ENCODE data around the gene PDLIM4.

PDLIM4 gene

GRCh38 chr5:132257131-132258101 lies at the start of gene PDLIM4:
PDLIM4 (plus strand) TSS chr5:132257696; CDS start chr5:132257735, 39 bp downstream.
- DNase-seq (ENCODE audit: low read depth) = peak; percentile 28

DNA sequence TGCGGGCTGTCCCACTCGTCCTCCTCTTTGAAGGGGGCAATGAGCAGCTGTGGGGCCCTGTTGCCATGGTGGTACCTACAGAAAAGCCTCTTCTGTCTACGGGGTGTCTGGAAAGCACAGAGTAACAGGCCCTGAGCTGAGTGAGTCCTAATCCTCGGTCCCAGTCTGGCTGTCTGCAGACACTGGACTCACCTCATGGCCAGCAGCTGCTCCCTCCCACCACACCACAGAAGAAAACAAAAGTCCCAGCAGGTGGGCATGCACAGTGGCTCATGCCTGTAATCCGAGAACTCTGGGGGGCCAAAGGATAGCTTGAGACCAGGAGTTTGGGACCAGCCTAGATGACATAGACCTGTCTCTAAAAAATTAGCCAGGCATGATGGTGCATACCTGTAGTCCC lies 49.7 kb upstream of the PDLIM4 start:
- DNase-seq (ENCODE audit: low read depth) = no peak

GRCh38 chr5:132209131-132209530 lies 48.4 kb upstream of the PDLIM4 start:
- DNase-seq (ENCODE audit: low read depth) = no peak

- DNase-seq (ENCODE audit: low read depth) = no peak
Measured at GRCh38 chr5:132209901-132210545, 47.5 kb upstream of the PDLIM4 start.

DNA sequence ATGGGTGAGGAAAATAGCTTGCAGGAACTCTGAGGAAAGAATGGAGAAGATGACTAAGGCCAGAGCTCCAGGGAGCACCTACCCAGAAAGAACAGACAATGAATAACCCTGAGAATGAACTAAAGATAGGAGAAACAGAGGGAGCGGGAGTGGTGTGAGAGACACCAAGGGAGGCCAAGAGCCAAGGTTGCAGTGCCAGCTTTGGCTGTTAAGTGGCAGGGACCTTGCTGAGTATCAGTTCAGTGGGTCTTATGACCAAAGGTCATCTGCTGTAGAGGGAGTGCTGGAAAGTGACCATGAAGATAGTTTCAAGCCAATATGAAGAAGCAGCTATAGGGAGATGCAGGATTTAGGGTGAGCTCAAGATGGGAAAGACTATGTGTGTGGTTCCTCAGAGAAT lies 46.6 kb upstream of the PDLIM4 start:
- no peak for DNase-seq (ENCODE audit: low read depth)

GRCh38 chr5:132211787-132212186 lies 45.7 kb upstream of the PDLIM4 start:
- DNase-seq (ENCODE audit: low read depth) = no peak

DNA sequence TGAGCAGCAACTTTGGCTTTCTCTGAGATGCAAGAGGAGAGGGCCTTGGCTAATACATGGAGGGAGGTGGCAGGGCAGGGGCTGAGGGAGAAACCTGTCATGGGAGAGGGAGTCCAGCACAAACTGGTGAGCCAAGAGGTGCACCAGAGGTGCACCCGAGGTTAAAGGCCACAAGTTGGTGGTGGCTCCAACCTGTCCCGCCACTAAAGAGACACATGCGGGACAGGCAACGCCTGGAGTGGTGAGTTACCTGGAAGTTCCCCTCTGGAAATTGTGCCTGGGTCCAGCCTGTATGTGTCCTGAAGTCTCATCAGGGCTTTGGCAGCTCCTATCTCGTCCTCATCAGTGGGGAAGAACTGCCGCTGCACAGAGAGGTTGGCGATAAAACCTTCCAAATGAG lies 43.8 kb upstream of the PDLIM4 start:
- DNase-seq (ENCODE audit: low read depth) = no peak

DNA sequence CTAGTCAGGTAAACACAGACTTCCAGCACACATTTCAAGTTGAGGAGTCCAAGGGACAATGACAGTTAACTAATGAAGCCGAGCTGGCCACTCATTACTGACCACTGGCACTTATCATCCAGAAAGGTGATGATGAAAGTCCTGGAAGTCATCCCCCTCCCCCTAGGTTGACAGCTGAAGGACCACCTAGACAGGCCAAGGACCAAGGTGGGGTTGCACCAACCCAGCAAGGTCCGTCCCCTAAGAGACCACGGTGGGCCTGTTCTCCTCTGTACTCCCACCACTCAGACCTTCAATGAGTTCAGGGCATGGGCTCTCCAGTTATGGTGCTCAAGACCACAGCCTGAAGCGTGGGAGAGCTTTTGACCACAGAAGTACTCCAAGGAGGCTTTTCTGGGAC lies 43.0 kb upstream of the PDLIM4 start:
- no peak for DNase-seq (ENCODE audit: low read depth)

DNA sequence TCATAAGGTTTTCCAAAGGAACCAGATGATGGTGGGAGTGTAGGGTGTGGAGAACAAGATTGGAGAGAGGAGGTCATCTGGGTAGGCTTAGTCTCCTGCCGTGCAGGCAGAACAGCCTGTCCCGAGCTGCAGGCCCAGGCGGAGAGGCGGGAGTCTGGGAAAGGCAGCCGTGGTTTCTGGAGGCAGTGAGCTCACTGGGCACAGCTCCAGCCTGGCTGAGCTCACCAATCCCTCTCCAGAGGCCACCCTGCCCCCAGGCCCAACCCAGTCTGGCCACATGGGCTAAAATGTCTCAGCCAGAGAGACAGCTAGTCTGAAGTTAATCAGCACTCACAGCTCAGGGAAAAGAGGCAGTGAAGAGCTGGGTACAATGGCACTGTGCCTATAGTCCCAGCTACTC lies 42.2 kb upstream of the PDLIM4 start:
- DNase-seq (ENCODE audit: low read depth) = peak; percentile 96

DNA sequence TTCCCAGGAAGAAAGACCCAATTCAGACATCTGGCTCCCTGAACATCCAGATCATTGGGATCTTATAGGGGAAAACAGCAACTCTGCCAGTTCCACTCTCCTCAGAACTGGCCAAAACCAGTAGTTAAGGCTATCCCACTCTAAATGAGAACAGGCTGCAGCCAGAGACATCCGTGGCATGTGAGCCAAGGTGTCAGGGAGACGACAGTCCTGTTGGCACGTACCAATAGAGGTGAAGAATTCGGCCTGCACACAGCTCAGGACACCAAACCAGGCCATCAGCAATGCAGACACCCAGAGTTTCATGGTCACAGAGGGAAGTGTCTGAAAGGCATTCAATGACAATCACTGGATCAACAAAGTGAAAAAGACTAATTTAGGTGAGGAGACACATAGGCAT lies 39.2 kb upstream of the PDLIM4 start:
- no peak for DNase-seq (ENCODE audit: low read depth)

- DNase-seq (ENCODE audit: low read depth) = no peak
Measured at GRCh38 chr5:132219289-132219970, 38.1 kb upstream of the PDLIM4 start.

DNA sequence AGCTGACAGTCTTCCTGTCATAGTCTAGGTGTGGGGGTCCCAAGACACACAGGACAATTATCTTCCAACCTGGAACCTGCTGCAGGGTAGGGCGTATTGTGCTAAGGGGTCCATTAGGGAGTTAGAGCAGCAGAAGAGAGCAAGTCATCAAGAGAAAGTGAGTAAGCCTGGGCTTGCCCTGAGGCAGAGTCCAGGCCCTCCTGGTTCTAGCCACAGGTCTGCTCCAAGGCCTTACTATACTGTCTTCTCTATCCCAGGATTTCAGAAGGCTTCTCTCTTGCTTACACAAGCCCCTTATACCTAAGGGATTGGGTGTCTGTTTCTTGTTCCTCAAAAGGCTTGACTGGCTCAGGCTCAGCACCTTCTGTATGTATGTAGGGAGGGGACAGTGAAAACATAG lies 37.5 kb upstream of the PDLIM4 start:
- DNase-seq (ENCODE audit: low read depth) = no peak

- DNase-seq (ENCODE audit: low read depth) = no peak
Measured at GRCh38 chr5:132220491-132220890, 37.0 kb upstream of the PDLIM4 start.

DNA sequence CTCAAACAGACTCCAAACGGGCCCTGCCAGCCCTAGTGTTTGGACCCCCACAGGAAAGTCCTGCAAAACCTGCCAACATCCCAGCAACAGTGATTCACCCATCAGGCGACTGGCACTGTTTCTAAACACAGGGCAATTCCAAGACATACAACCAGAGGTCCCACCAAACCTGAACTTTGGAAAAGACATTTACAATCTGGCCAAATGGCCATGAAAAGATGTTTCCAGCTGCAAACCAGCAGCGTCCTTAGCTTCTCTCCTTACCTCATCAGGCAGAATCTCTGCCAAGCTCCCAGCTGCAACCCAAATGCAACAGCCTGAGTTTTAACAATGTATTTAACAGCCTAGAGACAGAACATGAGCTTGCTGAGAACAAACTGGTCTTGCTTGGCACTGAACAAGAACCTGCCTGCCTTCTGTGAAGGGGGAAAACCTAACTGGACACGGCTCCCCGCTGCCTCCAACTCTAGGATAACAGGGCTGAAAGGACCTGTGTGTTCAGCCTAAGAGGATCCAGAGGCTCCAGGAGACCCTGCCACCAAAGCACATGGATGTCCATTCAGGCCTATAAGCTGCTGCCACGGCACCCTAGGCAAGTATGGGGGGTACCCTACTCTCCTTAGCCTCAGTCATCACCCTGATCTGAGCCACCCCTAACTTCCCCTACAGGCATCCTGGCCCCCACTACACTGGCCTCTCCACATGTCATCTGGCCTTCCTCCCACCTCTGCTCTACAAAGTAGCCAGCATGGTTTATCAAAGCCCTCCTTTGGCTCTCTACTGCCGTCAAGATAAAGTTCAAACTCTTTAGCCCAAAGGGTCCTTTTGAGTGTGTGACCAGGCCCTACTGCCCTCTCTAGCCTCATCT lies 35.5 kb upstream of the PDLIM4 start:
- peak; percentile 93 for DNase-seq (ENCODE audit: low read depth)

DNA sequence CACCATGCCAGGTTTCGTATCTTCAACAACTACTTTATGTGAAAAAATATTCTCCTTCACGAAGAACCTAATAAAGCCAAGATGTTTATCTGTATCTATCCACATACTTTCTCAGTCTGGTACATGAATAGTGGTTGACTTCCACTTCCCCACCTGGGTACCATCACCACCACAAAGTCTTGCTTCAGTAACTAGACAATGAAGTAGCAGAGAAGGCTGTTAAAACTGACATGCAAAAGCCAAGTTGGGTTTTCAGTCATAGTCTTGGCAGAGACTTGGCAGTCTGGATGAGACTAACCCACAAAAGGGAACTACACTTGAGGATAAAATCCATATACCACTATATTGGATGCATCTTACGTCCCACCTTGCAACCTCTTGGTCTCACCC lies 34.9 kb upstream of the PDLIM4 start:
- no peak for DNase-seq (ENCODE audit: low read depth)

GRCh38 chr5:132223861-132224260 lies 33.6 kb upstream of the PDLIM4 start:
- no peak for DNase-seq (ENCODE audit: low read depth)

DNA sequence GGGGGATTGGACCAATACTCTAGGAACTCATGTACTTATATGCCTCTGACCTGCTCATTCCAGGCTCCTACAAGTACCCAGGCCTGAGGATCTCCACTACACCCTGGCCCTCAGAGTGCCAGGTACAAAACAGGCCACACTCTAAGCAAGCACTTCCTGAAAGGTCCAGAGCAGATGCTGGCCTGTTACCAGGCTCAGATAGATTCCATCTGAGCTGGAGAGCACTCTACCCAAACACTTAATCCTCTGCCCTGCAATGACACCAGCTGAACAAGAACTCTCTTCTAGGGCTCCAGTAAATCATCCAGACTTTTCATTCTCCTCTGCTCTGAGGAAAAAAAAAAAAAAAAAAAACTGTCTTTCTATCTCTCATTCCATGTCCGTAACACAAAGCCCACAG lies 32.8 kb upstream of the PDLIM4 start:
- DNase-seq (ENCODE audit: low read depth) = peak; percentile 58

DNA sequence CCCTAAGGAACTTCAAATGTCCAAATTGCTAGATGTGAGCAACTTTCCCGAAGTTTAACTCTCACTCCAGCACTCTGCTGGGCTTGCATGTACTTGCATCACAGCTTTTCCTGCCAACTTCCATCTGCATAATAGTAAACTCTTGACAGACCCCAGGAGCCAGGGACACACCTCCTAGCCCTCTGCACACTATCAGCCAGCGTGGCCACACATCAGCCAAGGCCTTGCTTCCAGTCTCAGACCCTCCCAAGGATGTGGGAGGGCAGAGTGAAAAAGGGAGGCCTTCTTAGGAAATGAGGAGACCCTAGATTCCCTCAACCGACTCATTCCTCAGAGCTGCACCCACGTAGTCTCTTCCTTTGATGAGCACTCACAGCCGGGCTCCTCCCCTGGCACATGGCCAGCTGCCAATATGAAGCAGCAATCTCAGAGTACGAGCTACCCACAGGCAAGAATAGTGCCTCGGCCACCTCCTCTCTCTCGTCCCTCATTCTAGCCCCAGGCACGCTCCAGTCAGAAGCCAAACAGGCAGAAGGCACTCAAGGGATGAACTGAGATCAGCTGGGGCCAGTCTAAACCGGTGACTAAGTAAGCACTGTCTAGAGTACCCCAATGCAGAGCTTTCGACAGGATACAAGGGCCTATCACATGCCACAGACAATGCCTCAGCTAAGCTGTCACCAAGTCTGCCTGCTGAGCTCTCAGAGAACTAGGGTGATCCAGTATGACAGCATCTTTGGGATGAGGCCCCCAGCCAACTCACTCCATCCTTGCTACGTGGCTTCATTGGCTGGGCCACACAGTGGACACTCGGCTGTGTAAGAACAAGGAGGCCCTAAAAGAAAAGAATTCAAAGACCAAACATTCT lies 32.1 kb upstream of the PDLIM4 start:
- DNase-seq (ENCODE audit: low read depth) = peak; percentile 60

DNA sequence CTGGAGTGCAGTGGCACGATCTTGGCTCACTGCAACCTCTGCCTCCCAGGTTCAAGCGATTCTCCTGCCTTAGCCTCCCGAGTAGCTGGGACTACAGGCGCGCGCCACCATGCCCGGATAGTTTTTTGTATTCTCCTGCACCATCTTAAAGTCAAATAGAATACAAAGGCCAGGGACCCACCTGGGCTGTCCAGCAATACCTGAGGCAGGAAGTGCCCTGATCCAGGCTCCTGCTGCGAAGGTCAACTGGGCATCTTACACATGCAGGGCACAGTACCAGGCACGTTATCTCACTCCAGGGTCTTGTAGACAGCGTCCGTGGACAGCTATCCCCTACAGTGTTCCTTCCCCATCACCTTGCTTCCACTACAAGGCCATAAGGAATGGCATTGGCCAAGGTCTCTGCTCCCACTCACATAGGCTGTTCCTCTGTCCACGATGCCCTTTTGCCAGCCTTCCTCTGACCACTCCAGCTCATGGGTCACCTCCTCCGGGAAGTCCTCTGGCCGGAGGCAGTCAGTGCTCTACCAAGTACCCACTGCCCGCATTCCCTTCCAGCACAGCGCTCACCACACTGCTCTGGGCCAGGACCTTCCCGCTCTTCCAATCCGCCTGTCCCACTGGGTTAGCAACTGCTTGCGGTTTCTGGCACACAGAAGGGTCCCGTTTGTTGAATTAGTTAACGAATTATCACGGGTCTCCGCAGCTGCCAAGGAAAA lies 30.8 kb upstream of the PDLIM4 start:
- DNase-seq (ENCODE audit: low read depth) = peak; percentile 34

- DNase-seq (ENCODE audit: low read depth) = no peak
Measured at GRCh38 chr5:132227235-132227484, 30.3 kb upstream of the PDLIM4 start.

All from fibroblast of gingiva (primary cell).